WTC11 (cell line): ENCODE measurements around the gene EZR.

ENCODE experiments used
- FOXP1 ChIP-seq: sonication (generic); formaldehyde crosslinking; IDR thresholded peaks from 2 replicates; pipeline ENCODE4 v1.8.0; 2022; ENCODE audit warnings: missing genetic modification reagents, mild to moderate bottlenecking, moderate library complexity, borderline replicate concordance
- TF ChIP-seq, protein P1 (sequence below): fragments of 200-600 bp; IDR thresholded peaks from 2 replicates; pipeline ENCODE4 v1.8.0; 2022; ENCODE audit warnings: antibody characterized with exemption
- TF ChIP-seq, protein P2 (sequence below): sonication (generic); formaldehyde crosslinking; IDR thresholded peaks from 2 replicates; pipeline ENCODE4 v1.8.1; 2022; ENCODE audit warnings: low read depth, missing genetic modification reagents, borderline replicate concordance
- TF ChIP-seq, protein P3 (sequence below): sonication (generic); formaldehyde crosslinking; IDR thresholded peaks from 2 replicates; pipeline ENCODE4 v1.8.1; 2023; ENCODE audit warnings: mild to moderate bottlenecking, missing genetic modification reagents, moderate library complexity

DNA sequence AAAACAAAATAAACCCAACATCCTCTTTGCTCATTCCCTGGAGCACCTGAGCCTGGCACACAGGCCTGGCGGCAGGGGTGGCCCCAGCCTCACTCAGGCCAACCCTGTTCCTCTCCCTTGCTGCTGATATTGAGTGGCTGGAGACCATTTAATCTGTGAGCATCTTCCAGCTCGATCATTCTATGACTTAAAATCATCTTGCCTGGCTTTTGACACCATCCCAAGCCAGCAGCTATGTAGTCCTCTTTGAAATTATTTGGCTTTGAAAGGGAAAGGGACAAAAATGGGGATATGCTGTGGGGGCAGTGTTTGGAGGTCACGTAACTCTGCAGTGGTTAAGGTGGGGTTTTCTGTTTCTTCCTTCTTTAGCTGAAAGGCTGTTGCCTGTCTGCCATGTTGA lies 22.8 kb downstream of the EZR start:
- TF ChIP-seq, protein P1, sequence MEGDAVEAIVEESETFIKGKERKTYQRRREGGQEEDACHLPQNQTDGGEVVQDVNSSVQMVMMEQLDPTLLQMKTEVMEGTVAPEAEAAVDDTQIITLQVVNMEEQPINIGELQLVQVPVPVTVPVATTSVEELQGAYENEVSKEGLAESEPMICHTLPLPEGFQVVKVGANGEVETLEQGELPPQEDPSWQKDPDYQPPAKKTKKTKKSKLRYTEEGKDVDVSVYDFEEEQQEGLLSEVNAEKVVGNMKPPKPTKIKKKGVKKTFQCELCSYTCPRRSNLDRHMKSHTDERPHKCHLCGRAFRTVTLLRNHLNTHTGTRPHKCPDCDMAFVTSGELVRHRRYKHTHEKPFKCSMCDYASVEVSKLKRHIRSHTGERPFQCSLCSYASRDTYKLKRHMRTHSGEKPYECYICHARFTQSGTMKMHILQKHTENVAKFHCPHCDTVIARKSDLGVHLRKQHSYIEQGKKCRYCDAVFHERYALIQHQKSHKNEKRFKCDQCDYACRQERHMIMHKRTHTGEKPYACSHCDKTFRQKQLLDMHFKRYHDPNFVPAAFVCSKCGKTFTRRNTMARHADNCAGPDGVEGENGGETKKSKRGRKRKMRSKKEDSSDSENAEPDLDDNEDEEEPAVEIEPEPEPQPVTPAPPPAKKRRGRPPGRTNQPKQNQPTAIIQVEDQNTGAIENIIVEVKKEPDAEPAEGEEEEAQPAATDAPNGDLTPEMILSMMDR = no peak
- TF ChIP-seq, protein P2, sequence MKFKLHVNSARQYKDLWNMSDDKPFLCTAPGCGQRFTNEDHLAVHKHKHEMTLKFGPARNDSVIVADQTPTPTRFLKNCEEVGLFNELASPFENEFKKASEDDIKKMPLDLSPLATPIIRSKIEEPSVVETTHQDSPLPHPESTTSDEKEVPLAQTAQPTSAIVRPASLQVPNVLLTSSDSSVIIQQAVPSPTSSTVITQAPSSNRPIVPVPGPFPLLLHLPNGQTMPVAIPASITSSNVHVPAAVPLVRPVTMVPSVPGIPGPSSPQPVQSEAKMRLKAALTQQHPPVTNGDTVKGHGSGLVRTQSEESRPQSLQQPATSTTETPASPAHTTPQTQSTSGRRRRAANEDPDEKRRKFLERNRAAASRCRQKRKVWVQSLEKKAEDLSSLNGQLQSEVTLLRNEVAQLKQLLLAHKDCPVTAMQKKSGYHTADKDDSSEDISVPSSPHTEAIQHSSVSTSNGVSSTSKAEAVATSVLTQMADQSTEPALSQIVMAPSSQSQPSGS (CRISPR knock-in tag) = no peak
- TF ChIP-seq, protein P3, sequence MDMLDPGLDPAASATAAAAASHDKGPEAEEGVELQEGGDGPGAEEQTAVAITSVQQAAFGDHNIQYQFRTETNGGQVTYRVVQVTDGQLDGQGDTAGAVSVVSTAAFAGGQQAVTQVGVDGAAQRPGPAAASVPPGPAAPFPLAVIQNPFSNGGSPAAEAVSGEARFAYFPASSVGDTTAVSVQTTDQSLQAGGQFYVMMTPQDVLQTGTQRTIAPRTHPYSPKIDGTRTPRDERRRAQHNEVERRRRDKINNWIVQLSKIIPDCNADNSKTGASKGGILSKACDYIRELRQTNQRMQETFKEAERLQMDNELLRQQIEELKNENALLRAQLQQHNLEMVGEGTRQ = no peak
- no peak for TF ChIP-seq FOXP1 (CRISPR knock-in tag)
